Endodermal cell (in vitro differentiated cells): Measurements from ENCODE around the gene PSMG3. TPM values are rescaled to one million over a fixed set of nuclear protein-coding genes. Genes with fewer than 3 reads are reported as not detected.

ENCODE experiments used
- DNase-seq: peaks from one replicate; pipeline ENCODE4 v3.0.0-alpha.2; 2017
- H3K27ac ChIP-seq: 2 replicates; pipeline ENCODE4 v1.5.1; 2013; ENCODE audit warnings: mild to moderate bottlenecking, low read depth, low read length, moderate library complexity
- H3K27me3 ChIP-seq: 2 replicates; pipeline ENCODE4 v1.6.1; 2013; ENCODE audit warnings: mild to moderate bottlenecking, low read length, moderate library complexity; ENCODE audit not compliant: insufficient read depth, control insufficient read depth, poor library complexity, severe bottlenecking
- H3K36me3 ChIP-seq: 2 replicates; pipeline ENCODE4 v1.7.0; 2013; ENCODE audit warnings: mild to moderate bottlenecking, low read length, moderate library complexity; ENCODE audit not compliant: control insufficient read depth, insufficient read depth
- H3K4me1 ChIP-seq: one replicate; pipeline ENCODE4 v1.7.0; 2013; ENCODE audit warnings: low read length; ENCODE audit not compliant: control insufficient read depth, insufficient read depth
- H3K4me3 ChIP-seq: 2 replicates; pipeline ENCODE4 v1.5.1; 2013; ENCODE audit warnings: mild to moderate bottlenecking, low read length, moderate library complexity
- H3K9ac ChIP-seq: 2 replicates; pipeline ENCODE4 v1.6.1; 2013; ENCODE audit warnings: mild to moderate bottlenecking, low read length, moderate library complexity; ENCODE audit not compliant: poor library complexity, severe bottlenecking; ENCODE audit errors: extremely low read depth
- H3K9me3 ChIP-seq: 2 replicates; pipeline ENCODE4 v1.6.1; 2013; ENCODE audit warnings: mild to moderate bottlenecking, low read length, moderate library complexity; ENCODE audit not compliant: control insufficient read depth
- H3K27ac Mint-ChIP-seq: 2 replicates; pipeline ENCODE4 v1.8.0; 2020; ENCODE audit warnings: mixed read lengths
- H3K27me3 Mint-ChIP-seq: 2 replicates; pipeline ENCODE4 v1.8.0; 2021; ENCODE audit warnings: mild to moderate bottlenecking, mixed read lengths; ENCODE audit not compliant: insufficient read depth
- H3K36me3 Mint-ChIP-seq: 2 replicates; pipeline ENCODE4 v1.8.0; 2020; ENCODE audit warnings: low read depth, mixed read lengths
- H3K4me1 Mint-ChIP-seq: 2 replicates; pipeline ENCODE4 v1.8.0; 2020; ENCODE audit warnings: mixed read lengths
- H3K4me3 Mint-ChIP-seq: 2 replicates; pipeline ENCODE4 v1.8.0; 2020; ENCODE audit warnings: mild to moderate bottlenecking, moderate library complexity, mixed read lengths
- H3K9me3 Mint-ChIP-seq: 2 replicates; pipeline ENCODE4 v1.8.0; 2020; ENCODE audit warnings: mild to moderate bottlenecking, mixed read lengths
- CTCF ChIP-seq: fragments of 200-600 bp; sonication (generic); conservative IDR thresholded peaks from 2 replicates; pipeline ENCODE4 v1.5.0; 2021; ENCODE audit warnings: antibody characterized with exemption, mild to moderate bottlenecking
- WGBS, 2 experiments: methylation state at CpG; one replicate each; pipeline versions ENCODE4 v1.1.5 to v1.1.7; 2013; ENCODE audit warnings: missing lambda C conversion rate in 2 of 2, mixed read lengths in 1 of 2; ENCODE audit not compliant: insufficient coverage in 1 of 2, insufficient read length in 1 of 2; 5-methylcytosine and 5-hydroxymethylcytosine counted together
- total RNA-seq, 2 donors: library from RNA; stranded (reverse); fragmentation: NEBNext Ultra II Directional in 1 of 2; extraction: Animal tissue kit (Norgen Biotek cat#: 25700) in 1 of 2; gene quantifications; 2 replicates in 1 of 2; 3 replicates in 1 of 2; pipeline ENCODE4 v1.2.1, GENCODE V29; 2021

The PSMG3 gene
- total RNA-seq, 2 donors from 2014 or later, result 30.1 to 44.3 TPM

GRCh38 chr7:1541431-1542162 lies 28.2 kb downstream of the PSMG3 start:
- Histone ChIP-seq H3K27me3 (no peaks in the 10 kb centered on the region), H3K27ac (no peak overlapping the region), H3K36me3 (no peaks in the 10 kb centered on the region), H3K4me1 (peaks cover 11% of the 10 kb centered on the region), H3K9me3 (no peaks in the 10 kb centered on the region), H3K9ac (no peak overlapping the region), H3K4me3 (no peak overlapping the region)
- no peaks in the 10 kb centered on the region for H3K9me3 Mint-ChIP-seq
- peaks cover 4% of the 10 kb centered on the region for H3K4me1 Mint-ChIP-seq
- no peak overlapping the region for H3K4me3 Mint-ChIP-seq
- peaks cover 2% of the 10 kb centered on the region for H3K36me3 Mint-ChIP-seq
- DNase-seq, result no peak
- no peak for TF ChIP-seq CTCF
- no peaks in the 10 kb centered on the region for H3K27me3 Mint-ChIP-seq
- no peak overlapping the region for H3K27ac Mint-ChIP-seq
- 94 to 97% methylated on average over 16 to 33 of the region's 33 CpGs for WGBS, 2 experiments

DNA sequence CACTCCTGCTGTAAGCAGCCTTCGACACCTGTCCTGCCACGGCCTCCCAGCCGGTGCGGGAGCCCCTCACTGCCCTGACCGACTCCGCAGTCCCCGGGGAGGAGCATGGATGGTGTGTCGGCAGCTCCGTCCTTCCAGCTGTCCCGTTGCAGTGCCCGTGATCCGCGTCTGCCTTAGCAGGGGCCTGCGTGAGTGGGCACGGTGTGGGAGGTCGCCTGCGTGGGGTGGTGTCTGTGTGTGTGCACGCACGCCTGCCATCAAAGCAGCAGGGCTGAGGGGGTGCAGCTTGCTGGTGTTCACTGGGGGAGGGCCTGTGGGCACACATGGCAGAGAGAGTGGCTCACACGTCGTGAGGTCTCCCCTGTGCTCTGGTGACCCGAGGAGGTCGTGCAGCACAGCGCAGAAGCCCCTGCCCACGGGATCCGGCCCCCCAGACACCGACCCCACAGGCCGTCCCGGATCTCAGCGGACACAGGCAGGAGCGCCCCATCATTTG lies 29.0 kb downstream of the PSMG3 start:
- Histone ChIP-seq H3K27ac (no peak overlapping the region), H3K9me3 (no peaks in the 10 kb centered on the region), H3K4me3 (no peak overlapping the region), H3K27me3 (no peaks in the 10 kb centered on the region), H3K9ac (no peak overlapping the region), H3K4me1 (peaks cover 11% of the 10 kb centered on the region), H3K36me3 (no peaks in the 10 kb centered on the region)
- H3K36me3 Mint-ChIP-seq, result peaks cover 2% of the 10 kb centered on the region
- H3K9me3 Mint-ChIP-seq, result no peaks in the 10 kb centered on the region
- no peaks in the 10 kb centered on the region for H3K27me3 Mint-ChIP-seq
- H3K27ac Mint-ChIP-seq, result no peak overlapping the region
- TF ChIP-seq CTCF, result no peak
- DNase-seq, result no peak
- peaks cover 8% of the 10 kb centered on the region for H3K4me1 Mint-ChIP-seq
- no peak overlapping the region for H3K4me3 Mint-ChIP-seq
- WGBS, 2 experiments, result 95 to 97% methylated on average over 18 to 31 of the region's 31 CpGs

DNA sequence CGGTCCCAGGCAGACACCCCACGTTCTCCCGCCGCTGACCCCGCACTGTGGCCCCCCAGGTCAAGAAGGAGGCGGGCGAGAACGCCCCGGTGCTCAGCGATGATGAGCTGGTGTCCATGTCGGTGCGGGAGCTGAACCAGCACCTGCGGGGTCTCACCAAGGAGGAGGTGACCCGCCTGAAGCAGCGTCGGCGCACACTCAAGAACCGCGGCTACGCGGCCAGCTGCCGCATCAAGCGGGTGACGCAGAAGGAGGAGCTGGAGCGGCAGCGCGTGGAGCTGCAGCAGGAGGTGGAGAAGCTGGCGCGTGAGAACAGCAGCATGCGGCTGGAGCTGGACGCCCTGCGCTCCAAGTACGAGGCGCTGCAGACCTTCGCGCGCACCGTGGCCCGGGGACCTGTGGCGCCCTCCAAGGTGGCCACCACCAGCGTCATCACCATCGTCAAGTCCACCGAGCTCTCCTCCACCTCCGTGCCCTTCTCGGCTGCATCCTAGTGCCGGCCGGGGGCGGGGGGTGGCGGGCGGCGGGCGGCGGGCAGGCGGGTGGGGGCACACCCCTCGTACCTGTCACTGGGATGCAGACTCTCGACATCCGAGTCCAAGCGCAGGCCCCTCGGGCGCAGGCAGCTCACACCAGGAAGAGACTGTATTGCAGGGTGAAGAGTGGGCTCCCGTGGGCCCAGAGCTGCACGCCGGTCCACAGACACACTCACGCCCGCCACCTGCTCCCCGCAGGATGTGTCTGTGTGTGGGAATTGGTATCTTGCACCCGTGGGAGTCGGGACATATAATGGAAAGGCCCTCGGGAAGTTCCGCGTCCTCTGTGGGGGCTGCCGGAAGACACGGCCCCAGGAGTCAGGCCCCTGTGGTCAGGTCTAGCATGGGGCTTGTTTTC lies 29.7 kb downstream of the PSMG3 start:
- Mint-ChIP-seq H3K4me1 (peaks cover 8% of the 10 kb centered on the region), H3K36me3 (peaks cover 2% of the 10 kb centered on the region), H3K27ac (no peak overlapping the region), H3K27me3 (no peaks in the 10 kb centered on the region), H3K4me3 (no peak overlapping the region), H3K9me3 (no peaks in the 10 kb centered on the region)
- WGBS, 2 experiments, result 94 to 97% methylated on average over 43 to 73 of the region's 73 CpGs
- H3K36me3 ChIP-seq, result no peaks in the 10 kb centered on the region
- H3K9ac ChIP-seq, result no peak overlapping the region
- no peak overlapping the region for H3K4me3 ChIP-seq
- no peaks in the 10 kb centered on the region for H3K9me3 ChIP-seq
- no peaks in the 10 kb centered on the region for H3K27me3 ChIP-seq
- no peak for DNase-seq
- H3K4me1 ChIP-seq, result peaks cover 11% of the 10 kb centered on the region
- H3K27ac ChIP-seq, result no peak overlapping the region
- no peak for TF ChIP-seq CTCF
